NCI-H1436 treated with DMSO at 0.1 percent for 48 hours (cell line): ENCODE data around the gene PDCD1.
"Not testable (repeated sequence)": the region's sequence is repeated elsewhere in the genome, so short reads cannot be mapped to it uniquely, and the experiment has no call there.

Experiments
- DNase-seq: peaks from one replicate; lab custom pipeline; 2025; lab: John Stamatoyannopoulos, UW

The PDCD1 gene

GRCh38 chr2:241877989-241878970, 19.6 kb upstream of the PDCD1 start:
- no peak for DNase-seq

- no peak for DNase-seq
Observed at GRCh38 chr2:241877197-241877685, 18.5 kb upstream of the PDCD1 start.

GRCh38 chr2:241876528-241877196, 18.0 kb upstream of the PDCD1 start:
- DNase-seq: no peak

GRCh38 chr2:241875754-241876527, 17.2 kb upstream of the PDCD1 start:
- not testable (repeated sequence) for DNase-seq

GRCh38 chr2:241874277-241874925, 15.7 kb upstream of the PDCD1 start:
- no peak for DNase-seq

GRCh38 chr2:241873803-241874110, 15.1 kb upstream of the PDCD1 start:
- no peak for DNase-seq

- no peak for DNase-seq
Observed at GRCh38 chr2:241873081-241873802, 14.5 kb upstream of the PDCD1 start.

- no peak for DNase-seq
Observed at GRCh38 chr2:241872313-241872642, 13.6 kb upstream of the PDCD1 start.

GRCh38 chr2:241871538-241872312, 13.0 kb upstream of the PDCD1 start:
- DNase-seq: no peak

GRCh38 chr2:241870611-241871537, 12.2 kb upstream of the PDCD1 start:
- no peak for DNase-seq

GRCh38 chr2:241870081-241870541, 11.4 kb upstream of the PDCD1 start:
- DNase-seq: no peak

GRCh38 chr2:241869087-241869961, 10.6 kb upstream of the PDCD1 start, which contains the start of gene RTP5:
Gene RTP5 (plus strand): TSS chr2:241869729. CDS start chr2:241869757, 28 bp downstream.
- DNase-seq: no peak

- DNase-seq: no peak
Observed at GRCh38 chr2:241868661-241869081, 10.0 kb upstream of the PDCD1 start.

GRCh38 chr2:241867776-241868420, 9.2 kb upstream of the PDCD1 start:
- DNase-seq: no peak

GRCh38 chr2:241866790-241867645, 8.3 kb upstream of the PDCD1 start:
- no peak for DNase-seq

- DNase-seq: no peak
Observed at GRCh38 chr2:241865957-241866789, 7.5 kb upstream of the PDCD1 start.
